D721Med (cell line): Measurements from ENCODE around the gene TRIP11.

Experiments used
- DNase-seq: peaks from one replicate; pipeline ENCODE4 v3.0.0; 2011; ENCODE audit warnings: low spot score; ENCODE audit not compliant: insufficient read length
- FAIRE-seq: peaks from 2 replicates; lab custom pipeline; 2011; peaks lifted over from hg19 to GRCh38; lab: Jason Lieb, UNC
- TF ChIP-seq, protein P1 (sequence below): IDR thresholded peaks from 2 replicates; pipeline ENCODE4 v1.5.1; 2012; ENCODE audit warnings: mild to moderate bottlenecking, control low read depth; ENCODE audit not compliant: insufficient read depth; ENCODE audit errors: missing control alignments

TRIP11 gene

GRCh38 chr14:92009604-92010003 is 30.3 kb downstream of the TRIP11 start:
- DNase-seq = no peak
- TF ChIP-seq, protein P1, sequence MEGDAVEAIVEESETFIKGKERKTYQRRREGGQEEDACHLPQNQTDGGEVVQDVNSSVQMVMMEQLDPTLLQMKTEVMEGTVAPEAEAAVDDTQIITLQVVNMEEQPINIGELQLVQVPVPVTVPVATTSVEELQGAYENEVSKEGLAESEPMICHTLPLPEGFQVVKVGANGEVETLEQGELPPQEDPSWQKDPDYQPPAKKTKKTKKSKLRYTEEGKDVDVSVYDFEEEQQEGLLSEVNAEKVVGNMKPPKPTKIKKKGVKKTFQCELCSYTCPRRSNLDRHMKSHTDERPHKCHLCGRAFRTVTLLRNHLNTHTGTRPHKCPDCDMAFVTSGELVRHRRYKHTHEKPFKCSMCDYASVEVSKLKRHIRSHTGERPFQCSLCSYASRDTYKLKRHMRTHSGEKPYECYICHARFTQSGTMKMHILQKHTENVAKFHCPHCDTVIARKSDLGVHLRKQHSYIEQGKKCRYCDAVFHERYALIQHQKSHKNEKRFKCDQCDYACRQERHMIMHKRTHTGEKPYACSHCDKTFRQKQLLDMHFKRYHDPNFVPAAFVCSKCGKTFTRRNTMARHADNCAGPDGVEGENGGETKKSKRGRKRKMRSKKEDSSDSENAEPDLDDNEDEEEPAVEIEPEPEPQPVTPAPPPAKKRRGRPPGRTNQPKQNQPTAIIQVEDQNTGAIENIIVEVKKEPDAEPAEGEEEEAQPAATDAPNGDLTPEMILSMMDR = no peak
- FAIRE-seq = no peak

- DNase-seq = no peak
- no peak for FAIRE-seq
- TF ChIP-seq, protein P1 = no peak
Observed at GRCh38 chr14:92005019-92005418, 34.8 kb downstream of the TRIP11 start.

DNA sequence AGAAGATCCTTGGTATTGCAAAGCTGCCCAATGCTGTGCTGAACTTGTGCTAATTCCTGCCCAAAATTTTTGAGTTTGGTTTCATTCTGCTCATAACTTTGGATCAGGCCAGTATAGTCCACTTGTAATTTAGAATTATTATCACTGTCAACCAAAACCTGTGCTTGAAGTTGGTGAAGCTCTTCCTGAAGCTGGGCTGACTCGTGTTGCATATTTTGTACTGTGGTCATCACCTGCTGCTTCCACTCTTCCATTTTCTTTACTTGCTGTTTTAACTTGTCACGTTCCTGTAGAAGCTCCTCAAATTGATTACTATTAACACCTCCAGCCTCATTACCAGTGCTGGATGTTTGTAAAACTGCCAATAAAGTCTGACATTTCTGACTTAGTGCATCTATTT is 35.8 kb downstream of the TRIP11 start:
- TF ChIP-seq, protein P1 = no peak
- no peak for FAIRE-seq
- DNase-seq = no peak

DNA sequence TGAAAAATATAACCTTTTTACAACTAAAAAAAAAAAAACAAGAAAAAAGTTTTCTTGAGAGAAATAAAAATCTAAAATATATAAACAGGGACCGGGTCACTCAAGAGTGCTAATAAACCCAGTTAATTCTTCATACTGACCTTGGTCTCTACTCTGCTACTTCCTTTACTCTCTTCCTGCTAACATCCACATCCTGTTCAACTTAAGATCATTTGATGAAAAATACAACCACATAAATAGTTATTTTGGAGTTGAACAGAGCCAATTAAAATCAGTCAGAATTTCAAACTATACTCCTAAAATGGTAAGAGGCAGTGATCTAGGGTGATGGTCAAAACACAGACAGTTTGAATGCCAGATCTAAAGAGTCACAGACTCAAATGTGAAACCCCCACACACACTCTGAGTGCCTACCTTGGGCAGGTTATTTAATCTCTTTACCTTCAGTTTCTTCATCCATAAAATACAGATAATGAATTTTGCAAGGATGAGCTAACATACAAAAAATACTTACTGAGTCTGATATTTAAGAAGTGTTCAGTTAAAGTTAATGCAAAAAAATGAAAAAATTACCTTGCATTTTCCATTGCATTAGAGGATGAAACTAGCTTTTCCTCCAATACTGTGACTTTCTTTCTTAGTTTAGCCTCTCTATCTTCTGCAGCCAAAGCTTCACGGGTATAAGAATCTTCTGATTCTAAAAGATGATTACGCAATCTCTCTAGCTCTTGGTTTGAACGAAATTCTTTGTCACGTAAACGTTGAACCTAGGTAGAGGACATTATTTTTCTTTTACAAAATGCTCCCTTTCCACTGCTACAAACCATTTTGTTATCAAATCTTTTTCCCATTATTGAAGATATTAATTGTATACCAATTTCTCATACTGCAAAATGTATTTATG is 40.9 kb downstream of the TRIP11 start:
- FAIRE-seq (peak; percentile 66), DNase-seq (no peak)
- TF ChIP-seq, protein P1 = no peak

DNA sequence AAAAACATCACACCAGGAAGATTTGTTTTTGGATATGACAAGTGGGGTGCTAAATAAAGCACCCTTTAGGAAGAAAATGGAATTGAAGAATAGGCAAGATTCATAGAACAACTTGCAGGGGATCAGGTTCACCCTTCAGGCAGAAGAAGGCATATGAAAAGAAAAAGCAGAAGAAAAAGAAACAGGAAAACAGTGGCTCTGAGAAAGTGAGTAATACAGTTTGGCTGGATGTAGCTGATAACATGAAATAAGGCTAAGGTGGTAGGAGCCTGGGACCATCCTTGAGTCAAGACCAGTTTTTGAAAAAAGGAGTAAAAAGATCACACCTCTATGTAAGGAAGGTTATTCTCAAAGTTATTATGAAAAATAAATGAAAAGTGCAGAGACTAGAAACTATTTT is 42.4 kb downstream of the TRIP11 start:
- DNase-seq = no peak
- no peak for FAIRE-seq
- TF ChIP-seq, protein P1 = no peak

- FAIRE-seq (peak; percentile 81), DNase-seq (no peak)
- TF ChIP-seq, protein P1 = peak; percentile 67
Observed at GRCh38 chr14:91996948-91997371, 42.9 kb downstream of the TRIP11 start.

GRCh38 chr14:91987192-91987591 is 52.7 kb downstream of the TRIP11 start:
- TF ChIP-seq, protein P1 = no peak
- no peak for DNase-seq
- FAIRE-seq = no peak
